HPDE6-E6E7 (cell line): ENCODE data around the gene HLA-DPA1.
"Not testable (repeated sequence)": the region's sequence is repeated elsewhere in the genome, so short reads cannot be mapped to it uniquely, and the experiment has no call there.

ENCODE experiments used
- DNase-seq: peaks from one replicate; pipeline ENCODE4 v3.0.0; 2011; ENCODE audit warnings: missing footprints; ENCODE audit errors: extremely low spot score

HLA-DPA1 gene

DNA sequence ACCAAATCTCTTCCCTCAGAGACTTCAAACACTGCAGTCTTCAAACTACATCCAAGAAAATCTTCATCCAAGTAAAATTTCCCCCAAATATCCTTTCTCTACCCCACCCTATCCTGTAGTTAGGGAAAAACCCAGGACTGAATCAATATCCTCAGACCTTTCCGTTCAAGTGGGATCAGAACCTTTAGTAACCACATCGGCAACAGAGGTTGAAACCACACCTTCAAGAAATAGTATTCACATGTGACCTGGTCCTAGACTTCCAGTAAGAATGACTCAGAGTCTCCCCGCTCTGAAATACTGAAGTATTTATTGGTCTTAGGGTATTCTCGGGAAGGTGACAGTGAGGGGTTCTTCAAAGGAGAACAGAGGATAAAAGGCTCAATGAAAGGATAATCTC, 8.7 kb downstream of the HLA-DPA1 start:
- no peak for DNase-seq

DNA sequence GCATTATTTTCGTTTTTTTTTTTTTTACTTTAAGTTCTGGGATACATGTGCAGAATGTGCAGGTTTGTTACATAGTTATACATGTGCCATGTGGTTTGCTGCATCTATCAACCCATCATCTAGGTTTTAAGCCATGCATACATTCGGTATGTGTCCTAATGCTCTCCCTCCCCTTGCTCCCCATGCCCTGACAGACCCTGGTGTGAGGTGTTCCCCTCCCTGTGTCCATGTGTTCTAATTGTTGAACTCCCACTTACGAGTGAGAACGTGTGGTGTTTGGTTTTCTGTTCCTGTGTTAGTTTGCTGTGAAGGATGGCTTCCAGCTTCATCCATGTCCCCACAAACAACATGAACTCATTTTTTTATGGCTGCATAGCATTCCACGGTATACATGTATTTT, 10.0 kb downstream of the HLA-DPA1 start:
- not testable (repeated sequence) for DNase-seq

DNA sequence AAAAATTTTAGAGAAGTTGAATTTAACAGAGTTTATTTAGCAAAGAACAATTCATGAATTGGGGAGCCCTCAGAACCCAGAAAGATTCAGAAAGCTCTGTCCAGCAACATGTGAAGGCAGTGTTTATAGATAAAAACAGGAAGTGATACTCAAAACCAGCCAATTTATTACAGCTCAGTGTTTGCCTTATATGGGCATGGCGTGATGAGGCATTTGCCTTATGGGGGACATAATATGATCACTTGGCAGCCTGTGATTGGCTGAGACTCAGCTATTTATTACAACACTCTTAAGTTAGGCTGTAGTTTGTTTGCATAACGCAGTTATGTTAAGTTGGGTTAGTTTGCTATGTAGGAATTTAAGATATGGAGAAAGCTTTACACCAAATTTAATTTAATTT, 11.5 kb downstream of the HLA-DPA1 start:
- DNase-seq, result no peak

DNA sequence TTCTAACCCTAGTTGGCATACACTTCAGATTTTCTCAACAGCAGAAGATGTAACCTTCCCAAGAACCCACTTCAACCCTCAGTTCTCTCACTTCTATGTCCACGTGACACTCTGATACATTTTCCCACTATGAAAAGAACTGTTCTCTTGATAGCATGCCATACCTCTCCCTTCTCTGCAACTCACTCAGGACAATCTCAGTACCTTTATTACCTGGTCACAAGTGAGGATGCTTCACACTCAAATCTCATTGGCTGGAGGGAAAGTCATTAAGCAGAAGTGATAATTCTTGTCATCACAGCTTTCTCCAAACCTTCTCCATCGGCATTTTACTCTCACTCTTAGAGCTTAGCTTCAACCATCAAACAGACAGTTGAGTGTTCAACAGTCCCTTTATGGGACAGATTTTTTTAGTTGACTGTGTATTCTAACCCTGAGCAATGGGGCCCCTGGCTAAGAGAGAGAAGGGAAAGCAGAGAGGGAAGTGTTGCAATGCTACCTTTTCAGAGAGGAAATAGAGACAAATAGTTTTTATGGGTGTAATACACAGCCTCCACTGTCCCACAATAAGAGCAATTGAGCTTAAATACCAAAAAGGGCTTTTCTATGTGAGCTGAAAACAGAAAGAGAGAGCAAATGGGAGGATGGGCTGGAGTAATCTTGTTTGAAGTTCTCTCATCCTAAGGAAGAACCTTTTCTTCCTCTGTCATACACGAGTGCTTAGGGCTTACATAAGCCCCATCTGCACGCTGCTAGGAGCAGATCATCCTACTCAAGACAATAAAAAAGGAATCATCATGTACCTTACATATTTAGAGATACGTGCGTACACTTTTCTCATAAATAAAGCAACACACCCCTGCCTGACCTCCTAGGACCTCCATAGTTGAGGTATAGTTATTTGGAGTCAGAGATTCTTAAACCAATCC, 16.0 kb downstream of the HLA-DPA1 start:
- no peak for DNase-seq

DNA sequence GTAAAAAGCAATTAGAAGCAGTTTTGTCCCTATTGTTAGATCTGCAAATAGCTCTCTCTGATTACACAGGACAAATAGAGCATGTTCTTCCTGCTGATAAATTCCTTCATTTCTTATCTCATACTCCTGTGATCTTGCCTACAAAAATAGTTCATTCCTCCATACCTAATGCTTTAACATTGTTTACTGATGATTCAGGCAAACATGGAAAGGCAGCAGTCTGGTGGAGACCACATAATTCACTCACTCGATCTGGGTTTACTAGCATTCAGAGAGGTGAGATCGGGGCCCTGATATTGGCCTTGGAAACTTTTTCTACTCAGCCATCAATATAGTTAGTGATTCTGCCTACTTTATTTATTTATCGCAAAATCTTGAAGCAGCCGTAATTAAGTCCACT, 20.2 kb downstream of the HLA-DPA1 start:
- no peak for DNase-seq

DNA sequence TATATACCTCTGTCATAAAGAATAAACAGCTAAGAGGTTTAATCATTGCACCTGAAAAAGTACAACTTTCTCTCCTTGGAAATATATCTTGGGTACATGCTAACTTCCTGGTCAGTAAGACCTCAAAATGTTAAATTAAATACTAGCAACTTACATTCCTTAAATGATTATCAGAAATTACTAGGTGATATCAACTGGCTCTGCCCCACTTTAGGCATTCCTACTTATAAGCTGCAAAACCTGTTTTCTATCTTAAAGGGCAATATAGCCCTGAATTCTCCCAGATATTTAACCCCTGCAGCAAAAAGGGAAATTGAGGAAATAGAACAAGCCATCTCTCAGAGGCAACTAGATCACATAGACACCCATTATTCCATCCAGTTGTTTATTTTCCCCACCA, 20.8 kb downstream of the HLA-DPA1 start:
- DNase-seq, result no peak

DNA sequence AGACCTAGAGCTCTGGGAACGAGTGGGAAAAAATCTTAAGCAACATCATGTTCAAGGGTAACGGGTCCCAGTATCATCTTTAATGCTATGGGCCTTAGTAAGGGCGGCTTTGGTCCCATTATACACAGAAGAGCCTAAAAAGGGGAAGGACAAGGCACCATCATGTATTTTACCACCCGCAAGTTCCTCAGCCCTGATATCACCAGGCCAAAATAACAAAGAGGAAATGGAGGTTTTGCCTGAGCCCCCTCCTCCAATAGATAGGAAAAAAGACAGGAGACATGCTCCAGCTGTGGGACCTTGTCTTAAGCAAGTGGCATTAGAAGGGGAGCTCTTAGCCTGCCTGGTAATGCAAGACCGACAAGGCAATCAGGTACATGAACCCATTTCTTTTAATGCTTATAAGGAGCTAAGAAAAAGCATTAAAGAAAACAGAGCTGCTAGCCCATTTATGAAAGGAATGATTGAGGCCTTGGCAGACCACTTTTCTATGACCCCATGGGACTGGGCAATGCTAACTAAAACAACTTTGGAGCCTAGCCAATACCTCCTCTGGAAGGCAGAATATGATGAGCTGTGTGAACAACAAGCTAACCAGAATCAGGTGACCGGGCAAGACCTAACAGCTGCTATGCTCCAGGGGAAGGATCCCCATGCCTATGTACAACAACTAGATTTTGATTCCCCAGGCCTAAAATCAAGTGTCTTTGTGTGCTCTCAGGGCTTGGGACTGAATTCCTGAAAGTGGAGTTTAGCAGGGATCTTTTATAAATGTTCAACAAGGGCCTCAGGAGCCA, 23.2 kb downstream of the HLA-DPA1 start:
- no peak for DNase-seq

DNA sequence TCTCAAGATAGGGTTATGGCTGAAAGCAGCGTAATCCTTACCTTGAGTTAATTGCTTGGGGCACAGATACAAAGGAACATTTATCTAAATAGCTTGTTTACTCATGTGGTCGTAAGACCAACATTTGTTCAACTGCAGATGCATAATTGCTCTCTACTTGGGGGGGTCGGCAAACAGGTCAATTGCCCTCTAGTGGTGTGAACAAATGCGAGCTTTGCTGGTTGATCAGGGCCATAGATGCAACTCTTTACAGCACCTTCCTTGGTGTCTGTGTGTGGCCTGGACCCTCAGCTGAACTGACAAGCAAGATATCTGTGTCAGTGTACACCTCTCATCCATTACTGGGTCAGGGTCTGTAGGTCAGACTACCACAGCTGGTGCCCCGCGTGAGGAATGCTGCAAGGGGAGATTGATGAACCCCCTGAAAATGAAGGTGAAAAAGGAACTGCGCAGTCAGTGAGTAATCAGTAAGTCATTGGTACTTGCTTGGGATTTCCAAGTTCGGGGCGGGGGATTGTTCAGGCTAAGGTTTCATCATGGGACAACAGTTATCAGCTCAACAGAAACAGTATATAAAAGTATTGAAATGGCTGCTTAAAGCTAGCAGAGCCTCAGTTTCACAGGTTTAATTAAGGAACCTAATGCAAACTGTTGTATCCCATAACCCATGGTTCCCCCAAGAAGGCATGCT, 24.0 kb downstream of the HLA-DPA1 start:
- no peak for DNase-seq

DNA sequence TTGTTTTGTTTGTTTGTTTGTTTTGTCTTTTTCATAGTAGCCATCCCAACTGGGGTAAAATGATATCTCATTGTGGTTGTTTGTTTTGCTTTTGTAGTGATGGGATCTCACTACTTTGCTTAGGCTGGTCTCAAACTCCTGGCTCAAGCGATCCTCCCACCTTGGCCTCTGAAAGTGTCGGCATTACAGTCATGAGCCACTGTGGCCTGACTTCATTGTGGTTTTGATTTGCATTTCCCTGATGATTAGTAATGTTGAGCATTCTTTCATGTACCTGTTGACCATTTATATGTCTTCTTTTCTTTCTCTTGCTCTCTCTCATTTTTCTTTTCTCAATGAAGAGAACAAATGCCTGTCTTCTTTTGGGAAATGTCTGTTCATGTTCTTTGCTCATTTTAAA, 33.3 kb downstream of the HLA-DPA1 start:
- no peak for DNase-seq

DNA sequence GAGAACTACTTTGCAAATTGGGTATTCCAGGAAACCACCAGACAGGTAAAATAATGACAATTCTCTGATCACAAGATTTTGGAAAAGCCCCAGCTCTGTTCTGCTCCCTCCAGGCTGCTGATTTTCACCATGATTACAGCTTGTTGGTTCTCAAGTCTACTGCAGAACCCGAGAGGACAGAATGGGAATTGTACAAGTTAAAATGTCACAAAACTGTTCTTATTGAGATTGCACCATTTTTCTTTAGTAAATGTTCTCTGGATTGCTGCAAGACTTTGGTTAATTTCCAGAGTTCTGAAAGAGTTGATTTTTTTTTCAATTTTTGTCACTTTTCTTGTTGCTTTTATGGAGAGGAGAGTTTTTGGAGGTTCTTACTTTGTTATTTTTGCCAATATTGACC, 36.9 kb downstream of the HLA-DPA1 start:
- DNase-seq, result no peak

DNA sequence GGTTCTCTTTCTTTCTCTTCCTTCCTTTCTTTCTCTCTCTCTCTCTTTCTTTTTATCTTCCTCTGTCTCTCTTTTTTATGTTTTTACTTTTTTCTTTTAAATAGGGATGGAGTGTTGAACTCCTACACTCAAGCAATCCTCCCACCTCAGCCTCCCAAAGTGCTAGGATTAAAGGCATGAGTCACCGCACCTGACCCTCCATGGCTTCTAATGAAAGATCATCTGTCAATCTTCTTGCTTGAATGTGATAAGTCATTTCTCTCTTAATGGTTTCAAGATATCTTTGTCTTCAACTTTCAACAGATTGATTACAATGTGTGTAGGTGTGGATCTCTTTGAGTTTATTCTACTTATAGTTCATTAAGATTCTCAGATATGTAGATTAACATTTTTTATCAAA, 38.9 kb downstream of the HLA-DPA1 start:
- DNase-seq, result no peak

DNA sequence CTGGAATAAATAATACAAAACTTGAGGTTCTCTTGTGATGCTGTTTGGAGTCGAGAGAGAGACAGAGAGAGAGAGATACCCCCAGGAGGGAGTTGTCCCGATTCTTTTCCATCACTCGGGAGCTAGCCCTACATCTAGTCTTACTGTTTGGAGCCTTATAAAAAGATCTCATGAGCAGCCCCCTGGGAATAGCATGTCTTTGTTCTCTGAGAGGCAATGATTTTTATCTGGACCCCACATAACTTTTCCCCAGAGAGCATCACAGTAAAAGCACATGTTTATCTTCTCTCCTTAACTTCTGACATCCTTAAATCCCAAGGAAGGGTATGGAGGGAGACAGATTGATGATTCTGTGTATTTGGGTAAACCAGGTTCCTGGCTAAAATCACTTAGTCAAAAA, 43.2 kb downstream of the HLA-DPA1 start:
- DNase-seq, result no peak

DNA sequence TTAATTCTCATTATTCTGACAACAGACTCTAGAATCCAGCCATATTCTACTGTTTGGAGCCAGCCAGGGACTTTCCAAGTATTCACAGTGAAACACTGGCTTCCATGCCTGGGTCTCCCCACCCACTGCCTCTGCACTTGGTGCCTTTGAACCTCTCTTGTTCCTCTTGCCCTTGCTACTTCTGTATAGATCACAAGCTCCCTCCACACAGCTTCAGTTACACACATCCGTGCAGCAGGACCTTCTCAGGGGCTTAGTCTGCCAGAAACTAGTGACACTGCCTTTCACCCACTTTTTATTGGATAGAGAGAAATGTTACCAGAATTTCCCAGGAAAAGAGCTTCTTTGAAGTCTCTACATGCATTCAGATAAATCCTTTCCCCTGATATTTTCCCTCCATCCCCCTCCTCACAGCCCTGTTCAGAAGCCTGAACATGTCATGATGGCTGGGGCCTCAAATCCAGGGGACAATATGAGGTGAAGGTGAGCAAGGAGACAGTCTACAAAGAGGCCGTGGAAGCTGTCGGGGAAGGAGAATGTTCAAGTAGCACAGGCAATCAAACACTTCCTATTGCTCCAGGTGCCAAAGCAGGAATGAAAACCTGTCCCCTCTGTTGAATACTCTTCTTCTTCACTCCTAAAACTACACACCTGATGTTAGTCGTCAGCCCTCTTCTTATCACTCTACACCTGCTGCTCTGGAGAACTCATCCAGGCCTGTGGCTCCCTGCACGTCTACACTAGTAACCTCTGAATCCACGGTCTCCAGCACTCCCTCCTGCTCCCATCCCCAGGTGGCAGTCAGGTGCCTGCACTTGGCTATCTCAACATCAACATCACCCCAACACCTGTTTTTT, 43.9 kb downstream of the HLA-DPA1 start:
- no peak for DNase-seq

DNA sequence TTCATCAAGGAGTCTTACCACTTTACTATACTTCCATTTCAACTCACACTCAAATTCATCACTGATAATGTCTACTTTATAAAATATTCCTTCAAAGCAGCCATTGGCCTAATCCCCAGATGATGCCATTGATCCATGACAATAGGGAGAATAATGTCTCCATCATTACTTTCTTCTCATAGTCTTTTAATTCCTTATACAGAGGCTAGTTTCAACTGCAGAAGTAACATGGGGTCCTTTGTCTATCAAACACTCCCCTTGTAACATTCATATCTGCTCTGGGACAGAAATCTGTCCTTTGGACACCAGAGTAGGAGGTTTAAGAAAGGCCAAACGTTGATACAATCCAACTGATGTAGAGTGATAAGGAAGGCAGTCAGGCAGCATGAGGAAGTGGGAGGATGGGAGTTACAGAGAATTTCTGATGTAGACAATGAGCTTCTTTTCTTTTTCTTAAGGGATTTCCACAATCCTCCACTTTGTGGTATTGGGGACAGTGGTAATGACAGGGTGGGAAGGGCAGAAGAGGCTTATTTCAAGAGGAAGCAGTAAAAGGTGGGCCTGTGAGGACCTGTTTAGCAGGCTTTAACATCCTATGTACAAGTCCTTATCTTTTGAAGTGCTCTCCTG, 45.1 kb downstream of the HLA-DPA1 start:
- DNase-seq, result no peak

DNA sequence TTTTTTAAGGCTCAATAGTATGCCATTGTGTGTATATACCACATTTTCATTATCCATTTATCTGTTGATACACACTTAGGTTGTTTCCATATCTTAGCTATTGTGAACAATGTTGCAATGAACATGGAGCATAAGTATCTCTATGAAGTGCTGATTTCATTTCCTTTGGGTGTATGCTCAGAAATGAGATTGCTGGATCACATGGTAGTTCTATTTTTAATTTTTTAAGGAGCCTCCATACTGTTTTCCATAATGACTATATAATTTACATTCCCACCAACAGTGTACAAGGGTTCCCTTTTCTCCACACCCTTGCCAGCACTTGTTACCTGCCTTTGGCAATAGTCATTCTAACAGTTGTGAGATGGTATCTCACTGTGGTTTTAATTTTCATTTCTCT, 48.9 kb downstream of the HLA-DPA1 start:
- no peak for DNase-seq

DNA sequence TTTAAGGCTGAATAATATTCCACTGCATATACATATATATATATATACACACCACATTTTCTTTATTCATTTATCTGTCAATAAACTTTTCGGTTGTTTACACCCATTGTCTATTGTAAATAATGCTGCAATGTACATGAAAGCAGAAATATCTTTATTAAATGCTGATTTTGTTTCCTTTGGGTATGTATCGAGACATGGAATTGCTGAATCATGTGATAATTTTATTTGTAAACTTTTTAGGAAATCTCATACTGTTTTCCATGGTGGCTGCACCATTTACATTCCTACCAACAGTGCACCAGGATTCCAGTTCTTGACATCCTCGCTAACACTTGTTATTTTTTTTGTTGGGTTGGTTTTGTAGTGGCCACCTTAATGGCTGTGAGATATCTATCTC, 49.9 kb downstream of the HLA-DPA1 start:
- DNase-seq, result no peak

DNA sequence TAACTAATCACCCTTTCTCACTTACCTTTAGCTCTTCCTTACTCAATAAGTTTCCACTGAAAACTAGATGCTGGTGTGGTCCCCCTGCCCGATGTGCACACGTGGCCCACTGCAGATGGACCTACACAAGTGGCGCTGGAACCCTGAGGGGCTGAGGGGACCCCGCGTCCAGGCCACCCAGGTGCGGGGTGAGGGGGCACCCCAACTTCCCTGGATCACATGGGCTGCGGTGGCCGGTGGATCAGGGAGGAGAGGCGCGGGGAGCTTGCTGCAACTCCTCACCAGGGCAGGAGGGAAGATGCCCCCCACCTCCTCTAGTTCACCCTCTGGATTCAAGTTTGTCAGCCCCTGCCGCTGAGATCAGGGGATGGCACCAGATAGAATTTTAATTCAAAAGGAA, 51.5 kb downstream of the HLA-DPA1 start:
- DNase-seq, result no peak

DNA sequence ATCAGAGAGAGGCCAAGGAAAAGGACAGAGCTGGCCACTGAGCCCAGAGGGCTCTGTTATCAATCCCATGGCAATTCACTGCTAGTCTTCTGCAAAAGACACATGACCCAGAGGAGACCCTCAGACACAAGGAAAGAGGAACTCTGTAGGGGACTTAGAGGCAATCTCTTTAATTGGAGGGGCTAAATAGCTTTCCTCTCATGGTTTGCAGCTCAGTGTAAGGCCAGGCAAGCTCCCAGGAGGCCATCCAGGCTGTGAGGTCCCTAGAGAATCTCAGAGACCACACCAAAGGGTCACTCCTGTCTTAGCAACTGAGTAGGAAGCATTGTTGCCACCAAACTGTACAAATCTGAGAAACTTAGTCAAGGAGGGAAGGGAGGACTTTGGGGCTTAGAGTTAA, 54.1 kb downstream of the HLA-DPA1 start:
- DNase-seq, result no peak

DNA sequence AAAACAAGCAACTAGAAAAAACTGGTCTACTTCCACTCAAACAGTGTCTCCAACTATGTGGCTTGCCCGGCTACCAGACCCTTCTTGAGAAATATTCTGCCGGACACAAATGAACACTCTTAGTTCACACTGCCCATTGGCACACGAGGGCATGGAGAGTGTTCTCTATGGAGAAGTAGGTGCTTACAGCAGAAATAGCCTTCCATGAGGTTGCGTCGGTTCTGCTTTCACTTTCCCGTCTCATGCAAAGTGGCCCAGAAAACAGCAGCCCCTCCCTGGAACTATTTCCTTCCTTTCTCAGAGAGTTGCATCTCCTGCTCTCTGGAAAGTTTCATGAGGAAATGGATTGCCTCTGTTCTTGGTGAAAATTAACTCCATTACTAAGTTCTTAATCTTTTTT, 54.5 kb downstream of the HLA-DPA1 start:
- no peak for DNase-seq

DNA sequence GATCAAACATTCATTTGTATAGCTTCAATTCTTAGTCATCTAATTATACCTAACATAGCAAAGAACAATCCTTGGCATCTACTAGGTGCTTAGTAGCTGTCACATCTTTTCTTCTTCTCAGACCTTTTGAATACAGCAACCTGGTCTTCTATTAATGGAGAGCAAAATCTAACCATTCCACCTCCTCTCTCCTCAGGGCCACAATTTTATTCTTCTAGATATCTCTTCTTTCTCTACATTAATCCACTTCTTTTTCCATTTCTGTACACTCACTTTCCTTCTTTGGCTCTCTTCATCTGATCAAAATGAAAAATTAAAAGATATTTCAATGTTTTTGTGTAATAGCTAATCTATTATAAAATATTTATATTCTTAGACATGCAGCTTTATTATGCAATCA, 55.0 kb downstream of the HLA-DPA1 start:
- no peak for DNase-seq
